HG03521 (cell line): ENCODE data around the gene NDUFA1.
"Not testable (repeated sequence)": the region's sequence is repeated elsewhere in the genome, so short reads cannot be mapped to it uniquely, and the experiment has no call there.

Experiments
- ATAC-seq: cut with Tn5 transposase; IDR thresholded peaks from one replicate; pipeline ENCODE4 v1.9.1; 2021; ENCODE audit warnings: mild to moderate bottlenecking, moderate library complexity; ENCODE audit not compliant: unreplicated experiment

The NDUFA1 gene

GRCh38 chrX:119871599-119872395 is at the start of gene NDUFA1, which contains the start of gene RNF113A:
Gene NDUFA1 (plus strand): TSS chrX:119871832. CDS start chrX:119871912, 80 bp downstream.
Gene RNF113A (minus strand): TSS chrX:119871733. CDS start chrX:119871613, 120 bp downstream.
- peak; percentile 91 for ATAC-seq

DNA sequence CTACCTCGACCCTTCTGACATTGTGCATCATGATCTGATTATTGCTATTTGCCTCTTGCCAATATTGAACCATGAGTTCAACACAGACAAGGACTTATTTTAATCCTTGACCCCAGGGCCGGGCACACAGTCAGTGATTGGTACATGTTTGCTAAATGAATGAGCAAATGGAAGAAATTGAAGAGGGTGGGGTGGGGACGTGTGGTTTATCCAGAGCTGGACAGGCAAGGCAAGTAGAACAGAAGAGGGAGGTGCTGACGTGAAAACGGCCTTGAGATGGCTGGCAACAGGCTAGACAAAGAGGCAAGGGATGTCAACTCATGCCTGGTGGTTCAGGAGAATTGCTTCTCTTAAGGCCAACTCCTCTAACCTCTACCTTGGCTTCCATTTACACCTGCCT is 47.4 kb upstream of the NDUFA1 start:
- ATAC-seq: not testable (repeated sequence)

- ATAC-seq: no peak
Measured at GRCh38 chrX:119826399-119826959, 45.2 kb upstream of the NDUFA1 start.

- no peak for ATAC-seq
Measured at GRCh38 chrX:119828446-119828845, 43.2 kb upstream of the NDUFA1 start.

DNA sequence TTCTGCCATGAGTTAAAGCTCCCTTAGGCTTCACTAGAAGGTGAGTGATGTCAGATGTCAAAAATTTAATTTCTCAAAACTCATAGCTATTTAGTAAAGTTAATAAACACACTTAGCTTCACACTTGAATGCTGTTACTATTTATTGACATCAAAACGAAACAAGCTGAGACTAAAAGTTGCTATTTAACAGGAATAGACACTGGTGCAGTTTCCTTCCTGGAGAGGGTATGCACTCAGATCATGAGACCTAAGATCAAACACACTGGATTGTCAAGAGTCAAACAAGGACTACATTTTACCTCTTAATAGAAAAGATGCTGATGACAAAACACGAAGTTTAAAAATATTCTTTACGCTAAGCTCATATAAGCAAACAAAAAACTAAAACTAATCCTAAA is 37.7 kb upstream of the NDUFA1 start:
- ATAC-seq: no peak

DNA sequence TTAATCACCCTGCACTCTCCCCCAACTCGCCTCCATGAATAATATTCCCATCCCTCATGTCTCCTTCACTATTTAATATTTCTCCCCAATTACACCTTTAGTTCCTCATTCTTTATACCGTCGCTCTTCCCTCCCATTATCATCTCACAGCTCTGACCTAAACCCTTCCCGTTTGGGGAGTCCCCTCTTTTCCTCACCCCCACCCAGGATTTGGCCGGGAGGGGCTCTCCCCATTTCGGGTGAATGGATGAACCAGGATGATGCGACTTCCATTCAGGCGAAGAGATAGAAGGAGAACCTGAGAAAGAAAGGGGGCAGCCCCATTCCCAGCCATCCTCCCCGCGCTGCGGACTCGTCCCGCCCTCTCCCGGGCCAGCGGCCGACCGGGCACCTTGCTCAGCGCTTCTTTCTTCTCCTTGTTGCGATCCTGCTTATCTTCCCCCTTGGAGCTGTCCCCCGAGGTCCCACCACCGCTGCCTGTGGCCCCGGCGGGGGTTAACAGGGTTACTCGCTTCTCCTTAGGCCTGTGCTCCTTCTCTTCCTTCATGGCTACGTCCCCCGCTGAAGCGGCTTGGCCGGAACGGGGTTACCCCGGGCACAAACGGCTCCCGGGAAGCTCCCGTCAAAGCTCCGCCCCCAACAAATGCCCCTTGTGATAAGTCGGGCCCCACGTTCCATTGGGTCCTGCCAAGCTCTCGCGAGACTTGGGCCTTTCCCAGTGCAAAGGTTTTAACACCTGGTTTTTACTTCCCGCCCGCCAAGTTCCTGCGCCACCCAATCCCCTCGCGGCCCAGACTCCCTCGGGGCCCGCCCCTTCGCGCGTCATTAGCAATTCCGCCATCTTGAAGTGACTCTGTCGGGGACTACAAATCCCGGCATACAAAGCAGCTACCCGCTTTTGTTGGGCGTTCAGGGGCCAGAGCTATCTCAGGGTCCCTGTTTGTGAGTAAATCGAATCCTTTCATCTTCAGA is 19.0 kb upstream of the NDUFA1 start, which contains the start of gene UPF3B:
Gene UPF3B (minus strand): TSS at position 582 of the 972 bp plus-strand sequence. CDS start 35 bp downstream, at position 547.
- ATAC-seq: peak; percentile 97

DNA sequence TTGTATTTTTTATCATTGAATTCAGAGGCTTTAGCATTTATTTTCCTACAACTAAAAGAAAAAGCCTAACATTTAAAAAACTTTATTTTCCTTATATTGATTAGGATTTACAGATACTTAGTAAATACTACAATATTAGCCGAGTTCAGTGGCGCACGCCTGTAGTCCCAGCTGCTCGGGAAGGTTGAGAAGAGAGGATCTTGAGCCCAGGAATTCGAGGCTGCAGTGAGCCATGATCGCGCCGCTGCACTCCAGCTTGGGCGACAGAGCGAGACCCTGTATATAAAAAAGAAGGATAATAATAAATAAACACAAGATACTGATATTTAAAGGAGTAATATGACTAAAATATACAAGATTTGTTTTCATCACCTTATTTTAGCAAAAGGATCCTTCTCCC is 18.2 kb upstream of the NDUFA1 start:
- ATAC-seq: no peak

- ATAC-seq: no peak
Measured at GRCh38 chrX:119870626-119871131, 953 bp upstream of the NDUFA1 start.

GRCh38 chrX:119871245-119871598 is 410 bp upstream of the NDUFA1 start:
- peak; percentile 37 for ATAC-seq

GRCh38 chrX:119878740-119879139 is 7.1 kb downstream of the NDUFA1 start:
- no peak for ATAC-seq

DNA sequence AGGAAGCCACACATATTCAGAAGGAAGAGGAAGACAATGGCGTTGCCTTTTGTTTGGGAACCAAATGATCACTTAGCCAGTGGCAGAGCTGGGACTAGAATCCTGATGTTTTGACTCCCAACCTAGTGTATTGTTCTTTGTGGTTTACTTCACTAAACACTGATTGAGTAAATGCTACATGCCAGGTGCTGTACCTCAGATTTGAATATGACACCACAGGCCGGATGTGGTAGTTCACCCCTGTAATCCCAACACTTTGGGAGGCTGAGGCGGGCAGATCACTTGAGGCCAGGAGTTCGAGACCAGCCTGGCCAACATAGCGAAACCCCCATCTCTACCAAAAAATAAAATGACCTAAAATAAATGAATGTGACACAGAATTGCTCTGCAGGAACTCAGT is 8.4 kb downstream of the NDUFA1 start:
- ATAC-seq: no peak

DNA sequence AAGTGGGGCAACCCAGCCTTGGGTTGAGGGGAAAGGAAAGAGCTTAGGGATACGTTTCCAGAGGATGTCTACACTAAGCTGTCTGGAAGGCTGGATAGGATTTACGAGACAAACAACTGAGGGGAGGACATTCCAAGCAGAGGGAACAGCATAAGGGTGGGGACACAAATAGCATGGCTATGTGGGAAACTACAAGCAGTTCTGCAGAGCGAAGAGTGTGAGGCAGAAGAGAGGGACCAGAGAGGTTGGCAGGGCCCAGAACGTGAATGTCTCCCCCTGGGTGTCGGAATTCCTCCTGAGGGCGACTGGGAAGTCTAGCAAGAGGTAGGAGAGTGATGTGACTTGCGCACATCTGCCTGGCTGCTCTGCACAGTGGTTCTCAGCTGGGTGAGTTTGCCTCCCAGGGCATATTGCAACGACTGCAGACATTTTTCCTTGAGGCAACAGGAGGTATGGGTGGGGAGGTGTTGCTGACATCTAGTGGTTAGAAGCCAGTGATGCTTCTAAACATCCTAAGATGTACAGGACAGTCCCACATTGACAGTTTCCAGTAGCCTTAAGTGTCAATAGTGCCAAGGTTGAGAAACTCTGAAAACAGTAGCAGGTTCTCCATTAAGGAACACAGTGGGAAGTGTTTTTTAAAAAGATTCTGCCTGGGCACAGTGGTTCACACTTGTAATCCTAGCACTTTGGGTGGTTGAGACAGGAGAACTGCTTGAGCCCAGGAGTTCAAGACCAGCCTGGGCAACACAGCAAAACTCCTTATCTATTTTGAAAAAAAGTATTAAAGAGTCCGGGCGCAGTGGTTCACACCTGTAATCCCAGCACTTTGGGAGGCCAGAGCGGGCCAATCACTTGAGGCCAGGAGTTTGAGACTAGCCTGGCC is 9.2 kb downstream of the NDUFA1 start:
- peak; percentile 70 for ATAC-seq

- no peak for ATAC-seq
Measured at GRCh38 chrX:119885554-119886428, 14.2 kb downstream of the NDUFA1 start.

- peak; percentile 87 for ATAC-seq
Measured at GRCh38 chrX:119887721-119888425, 16.2 kb downstream of the NDUFA1 start.

GRCh38 chrX:119890626-119891025 is 19.0 kb downstream of the NDUFA1 start:
- ATAC-seq: not testable (repeated sequence)

GRCh38 chrX:119891961-119892692 is 20.5 kb downstream of the NDUFA1 start:
- not testable (repeated sequence) for ATAC-seq

DNA sequence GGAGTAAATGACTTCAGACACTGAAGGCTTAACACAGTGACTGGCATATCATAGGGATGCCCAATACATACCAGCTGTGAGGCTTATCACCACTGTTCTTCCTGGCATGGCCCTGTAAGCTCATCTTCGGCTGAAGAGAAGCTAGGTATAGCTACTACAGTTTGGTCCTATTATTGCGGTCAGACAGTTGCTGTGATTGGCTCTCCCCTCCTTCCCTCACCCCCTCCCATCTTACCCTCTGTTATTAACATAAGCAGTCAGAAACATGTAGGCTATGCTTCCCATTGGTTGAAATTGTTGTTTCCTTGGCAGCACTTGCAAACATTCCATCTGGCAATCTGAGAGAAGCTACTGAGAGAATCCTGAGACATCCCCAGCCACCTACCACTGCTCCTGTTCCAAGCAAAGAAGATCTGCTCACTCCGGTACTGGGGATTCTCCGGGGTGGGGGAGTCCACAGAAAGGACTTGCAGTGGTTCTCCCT is 24.3 kb downstream of the NDUFA1 start, which contains the start of gene AKAP14:
Gene AKAP14 (plus strand): TSS at position 51 of the 484 bp plus-strand sequence. CDS start 7,331 bp downstream, outside the sequence.
- no peak for ATAC-seq
